Hematopoietic multipotent progenitor cell treated with erythropoietin and hydrocortisone succinate and interleukin-3 and kit ligand, for 4 days (in vitro differentiated cells): ENCODE data around the gene CORO6.

Source experiments
- DNase-seq: peaks from one replicate; pipeline ENCODE4 v3.0.0-alpha.2; 2015

CORO6 gene

DNA sequence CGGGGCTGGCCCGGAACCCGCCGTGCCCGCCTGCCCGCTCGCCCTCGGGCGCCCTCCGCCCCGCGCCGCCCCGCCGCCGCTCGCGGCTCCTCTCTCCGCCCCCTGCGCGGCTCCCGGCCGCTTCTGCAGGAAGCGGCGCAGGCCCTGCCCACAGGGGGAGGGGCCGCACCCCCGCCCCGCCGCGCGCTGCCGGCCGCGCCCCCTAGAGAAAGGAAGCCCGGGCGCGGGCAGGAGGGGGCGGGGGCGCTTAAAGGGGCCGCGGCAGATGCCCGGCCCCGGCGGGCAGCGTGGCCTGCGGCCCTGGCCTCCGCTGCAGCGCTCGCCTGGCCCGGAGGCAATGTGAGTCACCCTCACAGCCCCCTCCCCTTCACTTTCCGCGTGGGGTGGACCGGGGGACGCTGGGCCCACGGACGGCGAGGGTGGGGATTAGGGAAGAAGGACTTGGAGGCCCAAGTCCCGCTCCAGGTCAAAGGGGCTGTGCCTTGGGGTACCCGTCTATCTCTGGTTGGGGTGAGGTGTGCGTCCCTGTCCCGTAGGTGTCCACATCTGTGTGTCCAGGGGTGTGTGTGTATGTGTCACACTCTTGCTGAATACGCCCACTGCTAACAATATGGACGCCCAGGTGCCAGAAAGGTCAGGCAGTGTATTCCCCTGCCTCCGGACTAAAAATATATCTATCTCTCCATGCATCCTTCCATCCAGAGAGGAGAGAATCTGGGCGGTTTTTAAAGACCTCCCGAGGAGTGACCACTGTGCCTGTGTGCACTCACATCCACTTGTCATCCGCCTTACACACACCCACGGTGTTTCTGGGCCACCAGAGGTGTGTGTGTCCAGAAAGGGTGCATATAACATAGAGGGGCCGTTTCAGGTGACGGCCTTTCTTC is 32.9 kb downstream of the CORO6 start, which contains the start of gene GIT1:
TSS of gene GIT1 (minus strand) at position 125 of the 887 bp plus-strand sequence. CDS start 270 bp downstream, outside the sequence.
- DNase-seq = peak; percentile 95

DNA sequence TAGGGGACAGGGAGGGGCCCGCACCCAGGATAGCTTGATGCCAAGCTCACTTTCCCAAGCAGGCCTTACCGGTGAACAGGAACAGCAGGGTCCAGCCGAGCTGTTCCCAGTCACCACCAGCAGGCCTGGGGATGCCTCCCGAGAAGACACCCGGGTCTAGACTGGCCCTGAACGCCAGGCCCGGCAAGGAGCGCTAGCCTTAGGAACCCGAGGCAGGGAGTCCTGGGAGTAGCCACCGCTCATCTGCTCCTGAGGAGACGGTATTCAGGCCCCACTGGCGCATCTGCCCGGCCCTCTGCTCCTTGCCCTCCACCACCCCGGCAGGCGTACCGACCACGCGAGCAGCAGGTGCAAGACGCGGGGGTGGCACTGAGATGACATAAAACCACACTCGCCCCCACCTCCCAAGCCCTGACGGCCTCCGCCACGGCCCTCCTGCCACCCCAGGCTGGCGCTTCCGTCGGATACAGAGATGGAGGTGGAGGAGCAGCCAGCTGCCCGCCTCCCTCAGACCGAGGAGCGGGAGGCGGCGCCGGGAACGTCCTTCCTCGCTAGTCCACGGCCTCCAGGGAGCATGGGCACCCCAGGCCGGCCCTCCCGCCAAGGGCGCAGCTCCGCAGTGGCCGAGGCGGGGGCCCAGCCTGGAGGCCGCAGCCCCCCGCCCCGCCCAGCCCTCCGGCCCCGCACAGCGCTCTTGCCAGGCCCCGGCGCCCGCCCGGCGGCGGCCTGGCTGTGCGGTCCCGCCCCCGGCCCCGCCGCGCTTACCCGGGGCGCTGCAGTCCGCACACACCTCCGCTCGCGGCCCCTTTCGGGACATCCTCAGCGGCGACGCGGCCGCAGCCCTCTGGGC is 33.9 kb downstream of the CORO6 start:
- peak; percentile 55 for DNase-seq

DNA sequence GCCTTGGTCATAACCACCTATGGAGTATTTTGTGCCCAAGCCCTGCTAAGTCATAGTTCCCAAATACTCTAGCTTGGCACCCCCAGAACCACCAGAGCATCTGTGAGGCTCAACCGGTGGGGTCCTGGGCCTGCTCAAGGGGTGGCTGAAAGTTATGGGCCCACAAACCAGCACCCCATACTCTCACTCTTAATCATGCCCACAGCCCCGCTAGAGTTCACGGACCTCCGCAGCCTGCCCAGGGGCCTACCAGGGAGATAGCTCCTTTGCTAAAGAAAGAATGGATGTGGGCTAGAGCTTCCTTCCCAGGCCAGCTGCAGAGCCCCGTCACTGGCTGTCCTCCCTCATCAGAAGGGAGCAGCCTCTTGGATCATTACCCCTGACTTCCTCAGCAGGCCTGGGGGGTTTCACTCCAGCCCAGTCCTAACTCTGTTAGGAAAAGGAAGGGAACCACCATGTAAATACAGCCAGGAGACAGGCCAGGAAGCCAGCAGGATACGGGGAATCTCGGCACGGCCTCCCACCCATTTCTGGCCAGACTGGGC is 34.6 kb downstream of the CORO6 start:
- DNase-seq = peak; percentile 24

DNA sequence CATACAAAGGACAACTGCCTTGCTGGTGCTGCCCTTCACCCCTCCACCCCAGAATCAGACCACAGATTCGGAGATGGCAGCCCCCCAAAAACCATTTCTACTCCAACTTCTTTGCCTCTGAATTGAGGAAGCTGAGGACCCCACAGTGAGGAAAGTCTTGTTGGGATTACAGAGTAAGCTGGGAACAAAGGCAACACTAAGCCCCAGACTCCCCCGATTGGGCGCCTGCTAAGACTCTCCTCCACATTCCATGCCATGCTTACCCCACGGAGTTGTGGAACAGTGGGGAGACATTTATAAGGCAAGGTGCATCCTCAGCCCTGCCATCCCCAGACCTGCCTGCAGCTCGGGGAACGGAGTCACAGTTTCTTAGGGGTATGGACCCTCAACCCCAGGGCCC is 35.1 kb downstream of the CORO6 start:
- no peak for DNase-seq

DNA sequence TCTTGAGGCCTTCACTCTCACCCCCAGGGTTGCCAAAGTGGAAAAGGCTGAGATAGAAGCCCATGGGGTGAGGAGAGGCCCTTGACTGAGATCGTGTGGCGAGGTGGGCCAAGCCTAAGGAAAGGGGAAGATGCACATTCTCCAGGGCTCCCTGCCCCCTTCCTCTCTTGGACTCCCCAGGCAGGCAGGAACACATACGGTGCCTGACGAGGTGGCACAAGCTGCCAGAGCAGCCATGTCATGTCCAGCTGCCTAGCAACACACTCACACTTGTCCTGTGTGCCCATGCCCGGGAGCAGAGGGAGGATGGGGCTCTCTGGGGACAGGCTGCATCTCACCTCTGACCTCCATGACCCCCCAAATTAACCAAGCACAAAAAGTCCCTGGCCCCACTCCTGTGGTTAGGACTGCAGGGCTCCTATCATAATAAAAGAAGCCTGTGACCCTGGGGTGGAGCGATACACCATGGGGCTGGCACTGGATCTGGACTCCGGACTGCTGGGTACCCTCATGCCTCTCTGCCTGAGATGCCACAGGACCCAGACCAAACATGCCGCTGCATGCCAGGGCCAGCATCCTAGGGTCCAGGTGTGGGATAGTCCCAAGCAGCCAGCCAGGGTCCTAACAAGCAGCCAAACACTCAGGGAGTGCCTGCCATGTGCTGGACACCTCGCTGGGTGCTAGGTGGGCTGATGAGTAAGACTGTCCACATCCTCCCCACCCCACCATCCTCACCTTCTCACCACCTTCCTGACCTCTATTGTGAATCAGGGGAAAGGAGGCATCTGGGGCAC is 35.8 kb downstream of the CORO6 start:
- peak; percentile 26 for DNase-seq

DNA sequence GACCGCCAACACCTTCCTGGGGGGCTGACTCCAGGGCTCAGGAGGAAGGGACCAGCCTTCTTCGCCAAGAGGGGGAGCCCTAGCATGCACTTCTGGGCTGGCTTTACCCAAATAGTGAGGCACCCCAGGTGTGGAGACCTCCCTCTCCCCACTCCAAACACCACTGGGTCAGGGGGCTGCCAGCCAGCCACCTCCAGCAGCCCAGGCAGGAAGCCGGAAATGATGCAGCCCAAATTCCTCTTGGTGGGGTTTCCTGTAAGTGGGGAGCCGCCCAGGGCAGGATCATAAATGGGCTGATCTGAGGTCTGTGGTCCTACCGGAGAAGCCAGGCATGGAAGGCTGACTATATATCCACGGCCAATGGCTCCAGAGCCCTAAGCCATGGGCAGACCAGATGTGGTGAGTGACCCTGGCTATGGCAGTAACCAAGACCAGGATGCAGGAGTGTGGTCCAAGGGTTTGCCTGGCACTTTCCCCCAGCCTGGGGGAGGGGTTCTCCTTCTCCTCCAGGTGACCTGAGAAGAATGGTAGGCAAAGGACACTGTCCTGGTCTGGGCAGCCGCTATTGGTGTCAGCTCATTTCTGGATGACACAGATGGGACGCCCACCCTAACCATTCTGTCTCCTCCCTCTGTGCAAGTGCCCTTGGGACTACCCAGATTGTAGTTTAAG is 37.5 kb downstream of the CORO6 start:
- DNase-seq = peak; percentile 63

DNA sequence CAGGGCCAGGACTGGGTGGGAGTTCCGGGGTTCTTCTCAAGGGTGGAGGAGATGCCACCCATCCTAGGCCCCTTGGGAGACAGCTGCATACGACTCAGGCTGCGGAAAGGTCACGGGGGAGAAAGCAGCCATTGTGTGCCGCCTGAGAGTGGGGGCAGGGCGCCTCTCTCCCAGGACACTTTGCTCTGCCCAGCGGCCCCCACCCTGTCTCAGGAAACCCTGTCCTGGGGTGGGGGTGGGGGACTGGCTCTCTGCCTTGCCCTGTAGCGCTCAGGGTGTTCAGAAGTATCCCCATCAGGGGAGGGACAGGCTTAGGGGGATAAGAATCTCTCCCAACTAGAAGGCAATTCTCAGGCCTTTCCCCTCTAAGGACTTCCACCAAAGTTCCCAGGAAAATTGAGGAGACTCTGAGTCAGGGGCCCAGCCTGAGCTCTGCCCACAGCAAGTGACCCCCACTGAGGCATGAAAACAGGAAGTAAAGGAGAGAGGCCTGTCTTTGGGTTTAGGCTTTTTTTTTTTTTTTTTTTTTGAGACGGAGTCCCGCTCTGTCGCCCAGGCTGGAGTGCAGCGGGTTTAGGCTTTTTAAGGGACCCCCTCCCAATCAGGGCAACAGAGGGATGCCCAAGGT is 38.1 kb downstream of the CORO6 start:
- DNase-seq = peak; percentile 53

DNA sequence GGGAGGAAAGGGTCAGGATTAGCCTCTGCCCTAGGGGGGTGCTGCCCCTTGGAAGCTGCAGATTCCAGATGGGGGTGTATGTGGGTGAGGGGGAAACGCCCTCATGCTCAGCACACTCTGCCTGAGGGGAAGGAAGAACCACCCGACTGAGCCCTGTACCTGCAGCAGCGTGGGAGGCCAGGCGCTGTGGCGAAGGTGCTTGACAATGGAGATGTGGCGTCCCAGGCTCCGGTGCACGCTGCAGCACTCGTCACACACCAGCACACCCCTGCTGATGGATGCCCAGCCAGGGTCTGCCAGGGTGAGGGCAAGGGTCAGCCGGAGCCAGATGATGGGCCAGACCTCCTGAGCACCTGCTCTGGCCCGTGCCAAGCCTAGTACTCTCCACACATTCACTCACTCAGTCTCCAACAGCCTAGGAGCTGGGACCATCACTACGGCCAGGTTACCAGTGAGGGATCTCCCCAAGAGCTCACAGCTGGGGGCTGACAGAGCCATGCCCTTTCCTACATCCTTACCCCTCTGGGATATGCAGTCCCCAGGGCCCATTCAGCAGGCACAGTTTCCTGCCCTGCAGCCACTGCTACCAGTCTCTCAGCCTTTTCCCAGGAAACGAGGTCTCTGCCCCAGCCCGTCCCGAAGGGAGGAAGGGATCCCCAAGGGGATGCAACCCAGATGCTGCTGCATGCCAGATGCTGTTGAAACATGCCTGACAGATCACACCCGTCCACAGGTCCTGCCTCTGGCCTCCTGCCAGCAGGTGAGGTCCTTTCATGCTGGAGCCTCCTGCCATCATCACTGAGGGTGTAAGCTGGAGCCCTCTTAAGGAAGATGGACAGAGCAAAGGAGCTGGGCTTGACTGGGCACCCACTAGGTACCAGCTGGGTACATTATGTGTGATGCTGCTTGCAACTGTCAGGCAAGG is 39.1 kb downstream of the CORO6 start:
- DNase-seq = no peak

DNA sequence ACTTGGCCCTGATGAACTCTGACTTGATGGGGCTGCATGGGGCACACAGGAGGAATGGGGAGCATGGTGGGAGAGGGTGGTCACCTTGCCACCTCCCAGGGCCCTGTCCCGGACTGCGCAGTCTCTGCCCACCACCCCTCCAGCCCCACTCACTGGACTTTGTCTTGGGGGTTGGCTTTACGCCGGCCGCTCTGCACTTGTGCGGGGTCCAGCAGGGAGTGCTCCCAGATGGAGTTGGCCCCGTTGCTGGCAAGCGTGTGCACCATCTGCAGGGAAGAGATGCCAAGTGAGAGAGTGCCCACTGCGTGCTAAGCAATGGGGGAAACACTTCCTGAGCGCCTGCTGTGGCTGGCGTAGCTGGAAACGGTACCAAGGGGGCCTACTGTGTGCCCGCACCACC is 39.9 kb downstream of the CORO6 start:
- no peak for DNase-seq

DNA sequence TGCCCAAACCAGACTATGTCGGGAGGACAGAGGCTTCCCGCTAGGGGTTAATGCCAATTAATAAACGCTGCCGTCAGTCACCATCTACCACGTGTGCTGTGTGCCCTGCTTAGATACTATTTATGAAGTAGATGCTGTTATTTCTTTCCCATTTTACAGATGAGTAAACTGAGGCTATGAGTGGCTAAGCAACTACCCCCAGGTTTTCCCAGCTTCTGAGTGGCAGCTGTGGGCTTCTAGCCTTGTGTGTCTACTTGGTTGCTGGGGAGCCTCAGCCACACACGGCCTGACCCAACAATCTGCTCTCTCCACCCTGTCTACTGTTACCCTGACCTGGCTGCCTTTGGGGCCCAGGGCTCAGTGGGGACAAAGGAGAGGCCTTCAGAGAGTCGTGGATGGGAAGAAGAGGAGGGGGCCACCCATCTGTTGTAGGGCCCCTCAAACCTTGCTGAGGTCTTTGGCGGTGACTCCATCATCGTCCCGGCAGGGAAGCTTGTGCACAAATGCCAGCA is 40.4 kb downstream of the CORO6 start:
- no peak for DNase-seq

DNA sequence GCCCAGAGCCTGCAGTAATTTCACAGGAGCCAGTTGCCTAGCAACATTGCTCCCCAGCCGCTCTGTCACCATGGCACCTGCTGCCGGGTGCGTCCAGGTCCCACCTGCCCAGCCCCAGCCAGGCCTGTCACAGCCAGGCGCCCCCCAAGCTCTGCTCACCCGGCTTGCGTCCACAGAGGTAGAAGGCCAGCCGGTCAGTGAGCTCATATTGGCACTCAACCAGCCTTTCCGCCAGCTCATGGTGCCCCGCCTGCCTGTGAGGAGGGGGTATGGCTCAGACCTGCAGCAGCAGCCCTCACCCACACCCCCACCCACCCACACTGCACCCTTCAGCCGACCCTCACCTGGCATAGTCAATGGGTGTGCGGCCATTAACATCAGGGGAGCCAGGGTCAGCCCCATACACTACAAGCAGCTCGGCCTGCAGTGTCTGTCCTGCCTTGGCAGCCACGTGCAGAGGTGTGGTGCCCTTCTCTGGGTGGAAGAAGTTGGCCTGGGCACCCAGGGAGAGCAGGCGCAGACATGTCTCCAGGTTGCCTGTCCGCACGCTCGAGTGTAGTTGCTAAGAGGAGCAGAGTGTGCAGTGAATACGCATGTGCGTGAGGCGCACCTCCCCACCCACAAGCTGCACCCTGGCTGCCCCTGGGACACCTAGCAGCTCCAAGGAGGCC is 41.0 kb downstream of the CORO6 start:
- DNase-seq = no peak

DNA sequence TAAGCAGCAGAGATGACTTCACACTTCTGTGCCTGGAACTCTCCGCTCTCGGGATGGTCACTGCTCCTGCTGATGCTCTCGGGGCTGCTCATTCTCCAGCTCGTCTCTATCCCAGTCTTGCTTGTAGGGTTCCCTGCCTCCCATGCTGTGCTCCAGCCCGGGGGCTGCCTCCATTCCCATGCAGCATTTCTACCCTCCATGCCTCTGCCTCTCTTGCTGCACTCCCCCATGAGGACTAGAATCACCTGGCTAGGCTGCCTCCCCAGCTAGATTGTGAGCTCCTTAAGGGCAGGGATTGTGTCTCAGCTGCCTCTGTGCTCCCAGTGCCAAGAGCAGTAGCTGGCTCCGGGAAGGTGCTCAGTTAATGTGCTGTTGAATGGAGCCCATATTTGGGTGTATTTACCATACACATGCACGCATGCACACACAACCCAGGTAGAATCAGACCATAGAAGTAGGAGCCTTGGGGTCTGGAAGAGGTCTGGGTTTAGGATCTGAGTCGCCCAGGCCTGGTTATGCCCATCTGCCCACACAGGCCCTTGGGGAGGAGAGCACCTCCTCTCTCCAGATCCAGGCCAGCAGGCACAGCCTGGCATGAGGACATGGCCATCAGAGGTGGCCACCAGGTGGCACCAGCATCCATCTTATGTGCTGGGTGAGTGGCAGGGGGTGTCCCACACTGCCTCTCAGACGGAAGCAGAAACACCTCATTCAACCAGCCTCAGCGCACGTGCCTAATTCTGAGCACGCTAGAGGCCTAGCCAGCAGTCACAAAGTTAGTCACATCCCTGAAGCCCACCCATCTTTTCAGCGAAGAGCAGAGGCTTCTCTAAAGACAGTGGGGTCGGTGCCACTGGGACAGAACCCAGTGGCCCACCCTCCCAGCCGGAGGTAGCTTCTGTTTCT is 42.6 kb downstream of the CORO6 start:
- peak; percentile 95 for DNase-seq

DNA sequence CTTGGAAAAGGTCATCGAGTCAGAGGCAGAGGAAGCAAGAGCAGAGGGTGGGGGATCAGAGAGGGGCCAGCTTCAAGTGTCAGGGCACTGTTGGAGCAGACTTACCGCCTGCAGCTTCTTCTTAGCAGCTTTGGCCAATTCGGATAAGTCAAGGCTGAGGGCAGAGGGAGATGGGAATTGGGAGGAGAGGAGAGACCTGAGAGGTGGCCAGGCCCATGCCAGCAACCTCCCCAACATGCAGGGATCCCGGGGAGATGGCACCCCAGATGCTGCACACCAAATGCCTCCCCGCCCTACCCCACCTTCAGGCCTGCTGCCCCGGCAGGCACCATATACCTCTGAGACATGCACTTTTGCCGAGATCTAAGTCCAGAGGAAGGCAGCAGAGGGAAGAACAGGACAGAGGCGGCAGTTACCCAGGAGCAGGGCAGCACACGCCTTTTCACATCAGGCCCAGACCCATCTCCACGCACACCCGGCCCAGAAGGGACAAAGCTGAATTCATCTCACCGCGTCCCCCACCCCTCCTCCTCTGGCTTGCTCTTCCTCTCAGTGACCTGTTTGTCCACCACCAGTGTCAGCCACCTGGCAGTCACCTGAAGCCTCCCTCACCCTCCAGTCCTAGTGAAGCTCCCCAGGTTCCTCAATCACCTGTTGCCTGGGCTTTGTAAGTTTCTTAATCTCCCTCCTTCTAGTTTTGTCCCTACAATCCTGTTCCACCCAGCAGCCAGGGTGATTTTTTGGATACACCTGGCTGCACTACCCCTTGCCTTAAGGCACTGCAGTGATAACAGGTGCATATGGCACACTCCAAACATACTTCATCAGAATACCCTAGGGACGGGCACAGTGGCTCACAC is 43.9 kb downstream of the CORO6 start:
- no peak for DNase-seq

DNA sequence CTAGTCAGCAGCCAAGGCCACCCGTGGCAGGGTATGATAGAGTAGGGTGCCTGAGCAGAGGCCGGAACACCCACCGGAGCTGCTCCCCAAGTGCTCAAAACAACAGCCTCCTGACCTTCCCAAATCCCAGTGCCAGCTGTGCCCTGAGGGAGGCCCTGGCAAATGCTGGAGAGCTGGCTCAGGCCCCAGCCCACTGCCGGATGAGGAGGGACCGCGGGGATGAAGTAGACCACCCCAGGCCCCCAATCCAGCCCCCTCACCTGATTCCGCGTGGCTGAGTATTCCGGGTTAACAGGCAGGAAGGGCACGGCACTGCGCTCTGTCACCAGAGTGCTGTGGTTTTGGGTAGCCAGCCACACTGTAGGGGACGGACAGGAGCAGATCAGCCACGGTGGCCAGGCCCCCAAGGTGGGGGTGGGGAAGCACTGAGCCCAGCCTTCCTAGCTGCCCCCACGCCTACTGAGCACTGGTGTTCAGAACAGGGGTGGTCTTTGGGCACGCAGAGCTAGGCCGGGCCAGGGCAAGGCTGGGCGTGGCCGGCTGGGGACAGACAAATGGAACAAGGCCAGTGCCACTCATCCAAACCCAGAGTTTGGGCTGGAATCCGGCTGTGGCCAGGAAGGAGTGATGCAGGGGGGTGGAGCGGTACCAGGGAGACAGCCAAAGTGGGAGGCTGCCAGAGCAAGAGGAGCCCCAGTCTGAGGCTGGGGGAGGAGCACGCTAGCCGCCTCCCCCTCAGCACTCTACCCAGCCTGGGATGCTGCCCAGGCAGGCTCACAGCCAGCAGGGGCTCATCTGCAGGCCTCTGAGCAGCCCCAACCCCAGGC is 45.1 kb downstream of the CORO6 start:
- DNase-seq = no peak

DNA sequence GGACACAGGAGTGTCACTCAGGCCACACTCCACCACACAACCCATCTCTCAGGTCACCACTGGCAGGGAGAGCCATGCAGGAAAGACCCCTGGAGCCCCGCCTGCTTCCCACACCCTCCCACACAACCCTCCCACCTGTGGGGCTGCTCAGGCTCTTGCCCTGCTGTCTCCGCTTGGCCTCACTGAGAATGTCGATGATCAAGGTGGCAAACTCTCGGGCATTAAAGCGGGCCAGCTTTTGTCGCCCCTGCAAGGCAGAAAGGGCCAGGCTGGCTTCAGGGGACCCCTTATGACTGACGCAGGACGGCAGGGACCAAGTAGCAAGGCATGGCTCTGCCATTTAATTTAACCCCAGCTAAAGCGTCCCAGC is 45.7 kb downstream of the CORO6 start:
- no peak for DNase-seq

DNA sequence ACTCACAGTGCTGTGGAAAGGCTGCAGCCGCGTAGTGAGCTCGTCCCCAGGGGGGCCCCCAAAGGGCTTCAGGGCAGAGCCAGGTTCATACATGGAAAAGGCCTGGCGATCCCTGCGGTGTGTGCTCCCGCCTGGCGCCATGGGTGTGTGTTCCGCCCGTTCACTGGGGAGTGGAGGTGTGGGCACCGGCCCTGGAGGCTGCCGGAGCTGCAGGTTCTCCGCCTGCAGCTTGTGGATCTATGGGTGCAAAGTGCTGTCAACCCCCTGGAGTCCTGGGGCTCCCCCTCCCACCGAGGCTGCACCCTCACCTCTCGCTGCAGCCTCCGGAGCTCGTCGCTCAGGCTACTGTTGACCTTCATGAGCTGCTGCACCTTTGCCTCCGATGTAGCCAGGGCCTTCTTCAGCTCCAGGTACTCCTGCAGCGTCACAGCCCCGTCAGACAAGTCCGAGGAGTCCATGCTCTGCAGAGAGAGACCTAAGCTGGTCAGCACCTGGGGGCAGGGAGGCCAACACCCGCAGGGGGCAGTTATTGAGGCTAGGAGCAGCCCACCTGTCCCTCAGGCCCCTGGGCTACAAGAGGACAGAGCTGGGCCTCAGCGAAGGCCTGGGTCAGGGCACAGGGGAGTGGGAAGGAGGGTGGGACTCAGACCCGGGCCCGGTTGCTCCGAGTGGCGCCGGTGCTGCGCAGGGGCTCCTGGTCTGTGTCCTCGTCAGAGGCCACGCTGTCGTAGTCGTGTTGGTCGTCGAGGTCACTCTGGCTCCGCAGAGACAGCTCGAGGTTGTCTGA is 46.3 kb downstream of the CORO6 start:
- no peak for DNase-seq
